Heart left ventricle (tissue), 16 donors: ENCODE data around the gene ICE1. TPM values are rescaled to one million over a fixed set of nuclear protein-coding genes. Genes with fewer than 3 reads are reported as not detected.
"Not testable (repeated sequence)": the region's sequence is repeated elsewhere in the genome, so short reads cannot be mapped to it uniquely, and the experiment has no call there.

ENCODE experiments used
- ATAC-seq, 4 donors: fragments of 200-7000 bp; cut with Tn5 transposase; one replicate each; pipeline ENCODE4 v1.9.1; 2020 to 2022; ENCODE audit warnings: moderate library complexity in 4 of 4, mild to moderate bottlenecking in 3 of 4, moderate number of reproducible peaks in 1 of 4
- DNase-seq, 5 donors: peaks; one replicate each; pipeline ENCODE4 v3.0.0-alpha.2; 2020
- H3K27ac ChIP-seq, 12 donors: fragments of 200-600 bp; sonication (generic) in 4 of 12; one replicate each; pipeline versions ENCODE4 v1.5.0 to v1.8.0; 2016 to 2022; ENCODE audit warnings: mild to moderate bottlenecking in 2 of 12
- H3K27me3 ChIP-seq, 9 donors: fragments of 200-600 bp; sonication (generic) in 2 of 9; one replicate each; pipeline versions ENCODE4 v1.5.1 to v1.8.0; 2016 to 2022; ENCODE audit warnings: mild to moderate bottlenecking in 3 of 9
- H3K36me3 ChIP-seq, 9 donors: fragments of 200-600 bp; sonication (generic) in 2 of 9; one replicate each; pipeline versions ENCODE4 v1.5.0 to v1.8.0; 2018 to 2022; ENCODE audit warnings: mild to moderate bottlenecking in 2 of 9
- H3K4me1 ChIP-seq, 12 donors: fragments of 200-600 bp; sonication (generic) in 4 of 12; one replicate each; pipeline versions ENCODE4 v1.5.0 to v1.8.0; 2016 to 2022; ENCODE audit warnings: mild to moderate bottlenecking in 3 of 12
- H3K4me3 ChIP-seq, 12 donors: fragments of 200-600 bp; sonication (generic) in 4 of 12; one replicate each; pipeline versions ENCODE4 v1.5.0 to v1.8.0; 2017 to 2022; ENCODE audit warnings: mild to moderate bottlenecking in 9 of 12, moderate library complexity in 4 of 12
- H3K9me3 ChIP-seq, 12 donors: fragments of 200-600 bp; sonication (generic) in 4 of 12; one replicate each; pipeline versions ENCODE4 v1.5.0 to v1.8.0; 2016 to 2022; ENCODE audit warnings: mild to moderate bottlenecking in 1 of 12
- POLR2A ChIP-seq, 2 donors: fragments of 450-650 bp; IDR thresholded peaks; one replicate each; pipeline ENCODE4 v1.6.1; 2017; ENCODE audit warnings: antibody characterized with exemption in 2 of 2, mild to moderate bottlenecking in 2 of 2, moderate library complexity in 2 of 2
- WGBS, 4 donors: extraction: QIAGEN DNeasy Blood & Tissue Kit in 2 of 4; methylation state at CpG; one replicate each; pipeline versions ENCODE4 v1.1.5 to v1.1.7; 2013 to 2018; 5-methylcytosine and 5-hydroxymethylcytosine counted together
- intact Hi-C, 10 donors: fragments of 100-400 bp; cut with DNase I; formaldehyde crosslinking; loops; one replicate each; pipeline versions ENCODE4 v1.11.1 to v1.14.2; 2022
- polyA plus RNA-seq, 2 donors: library from polyadenylated mRNA; stranded (reverse); fragments of 200-250 nt; gene quantifications; one replicate each; pipeline ENCODE4 v1.2.3, GENCODE V29; 2013
- total RNA-seq, 9 donors: library from RNA; depleted of rRNA in 2 of 9; stranded (reverse); fragments of >200 nt in 2 of 9; fragmentation: NEBNext Ultra II Directional in 3 of 9; extraction: Animal tissue kit (Norgen Biotek cat#: 25700) in 3 of 9; gene quantifications; one replicate each; pipeline versions ENCODE4 v1.1.0 to v1.2.4, GENCODE V29; 2016 to 2023
- TF ChIP-seq, protein P1 (sequence below), 12 donors: fragments of 200-600 bp; sonication (generic) in 4 of 12; IDR thresholded peaks; one replicate each; pipeline versions ENCODE4 v1.5.0 to v1.8.0; 2018 to 2022; ENCODE audit warnings: antibody characterized with exemption in 12 of 12, mild to moderate bottlenecking in 5 of 12
- donor health status: ischemic (EF 13 %, LVEDD 7.1; RV severe dilation, severe dysfunction).
- donor health status: healthy with polysubstance abuse.
- donor health status: DM: no; HTN: yes; CAD: no.
- donor health status: DM: no; HTN: no; CAD: no.
- donor health status: ischemic (EF 25% LVEDD 6.9; RV normal size, moderate dysfunction).
- donor health status: ischemic (EF 25% LVEDD 5.7; RV mildly dilated, moderate dysfunction).
- donor health status: healthy.
- donor health status: DM: yes; HTN: yes; CAD: no.
- donor health status: ischemic (EF 35%, LVEDD 5.7; RV mildly dilated, moderate dysfunction).
- donor health status: nonischemic (EF 11% LVEDD 7.7; RV severe dilation, severe dysfunction).
- donor health status: DM: yes; HTN: yes; CAD: no.
- donor health status: PGD.
- donor health status: ischemic (EF 29% LVEDD 5.4; RV normal size, mild dysfunction).
- donor health status: nonischemic (EF 23%, LVEDD 6.1; RV moderate dilation, normal function).

Gene ICE1
- total and polyA plus RNA-seq, 11 donors: 4.8 to 21.4 (median 18.7) TPM

DNA sequence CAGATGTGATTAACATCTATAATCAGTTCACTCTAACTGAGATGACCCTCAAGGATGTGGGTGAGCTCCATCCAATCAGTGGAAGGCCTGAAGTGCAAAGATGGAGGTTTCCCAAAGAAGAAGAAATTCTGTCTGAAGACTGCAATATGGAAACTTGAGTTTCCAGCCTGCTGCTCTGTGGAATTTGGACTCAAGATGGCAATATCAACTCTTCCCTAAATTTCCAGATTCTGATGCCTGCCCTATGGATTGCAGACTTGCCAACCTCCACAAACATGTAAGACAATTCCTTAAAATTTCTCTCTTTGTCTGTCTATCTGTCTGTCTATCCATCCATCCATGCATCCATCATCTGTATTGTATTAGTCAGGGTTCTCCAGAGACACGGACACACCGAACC, 85.9 kb downstream of the ICE1 start:
- DNase-seq (no peak), ATAC-seq (no peak)
- intact Hi-C loops: loop anchor here in 1 of 10 donors (10.0 kb wide), 1 partner anchor 376 kb away; no protein-coding TSS in a partner anchor
- H3K27ac ChIP-seq: no peak overlapping the region
- WGBS, 4 donors: 77 to 90% (median 78%) methylated on average over 2 of the region's 2 CpGs
- H3K9me3 ChIP-seq: peaks cover 0 to 16% (median 5%) of the 10 kb centered on the region in 12 donors
- H3K27me3 ChIP-seq: no peaks in the 10 kb centered on the region
- TF ChIP-seq, protein P1, sequence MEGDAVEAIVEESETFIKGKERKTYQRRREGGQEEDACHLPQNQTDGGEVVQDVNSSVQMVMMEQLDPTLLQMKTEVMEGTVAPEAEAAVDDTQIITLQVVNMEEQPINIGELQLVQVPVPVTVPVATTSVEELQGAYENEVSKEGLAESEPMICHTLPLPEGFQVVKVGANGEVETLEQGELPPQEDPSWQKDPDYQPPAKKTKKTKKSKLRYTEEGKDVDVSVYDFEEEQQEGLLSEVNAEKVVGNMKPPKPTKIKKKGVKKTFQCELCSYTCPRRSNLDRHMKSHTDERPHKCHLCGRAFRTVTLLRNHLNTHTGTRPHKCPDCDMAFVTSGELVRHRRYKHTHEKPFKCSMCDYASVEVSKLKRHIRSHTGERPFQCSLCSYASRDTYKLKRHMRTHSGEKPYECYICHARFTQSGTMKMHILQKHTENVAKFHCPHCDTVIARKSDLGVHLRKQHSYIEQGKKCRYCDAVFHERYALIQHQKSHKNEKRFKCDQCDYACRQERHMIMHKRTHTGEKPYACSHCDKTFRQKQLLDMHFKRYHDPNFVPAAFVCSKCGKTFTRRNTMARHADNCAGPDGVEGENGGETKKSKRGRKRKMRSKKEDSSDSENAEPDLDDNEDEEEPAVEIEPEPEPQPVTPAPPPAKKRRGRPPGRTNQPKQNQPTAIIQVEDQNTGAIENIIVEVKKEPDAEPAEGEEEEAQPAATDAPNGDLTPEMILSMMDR (IDR thresholded peaks at IDR 0.05): no peak
- TF ChIP-seq POLR2A (IDR thresholded peaks at IDR 0.05): no peak
- H3K4me3 ChIP-seq: no peak overlapping the region
- no peaks in the 10 kb centered on the region for H3K4me1 ChIP-seq
- no peaks in the 10 kb centered on the region for H3K36me3 ChIP-seq

DNA sequence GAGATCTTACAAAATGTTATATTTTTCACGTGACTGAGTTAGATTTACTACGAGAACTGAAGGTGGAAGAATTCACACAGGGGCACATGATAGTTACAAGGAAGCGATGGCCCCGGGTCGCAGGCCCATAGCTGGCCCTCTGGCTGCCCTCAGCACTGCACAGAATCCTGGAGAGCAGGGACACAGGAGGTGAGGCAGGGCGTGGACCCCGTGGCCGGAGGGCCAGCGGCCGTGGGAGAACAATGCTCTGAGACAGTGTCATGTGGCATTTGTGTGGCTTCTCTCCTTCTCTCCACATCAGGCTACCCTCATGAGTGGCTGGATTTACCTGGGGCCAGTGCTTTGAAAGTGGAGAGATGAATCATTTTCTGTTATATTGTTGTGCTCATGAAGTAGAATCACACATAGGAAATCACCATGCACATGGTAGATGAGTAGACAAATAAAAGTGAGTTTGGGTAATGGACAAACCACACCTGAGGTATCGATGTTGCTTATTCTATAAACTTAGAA, 89.5 kb downstream of the ICE1 start:
- intact Hi-C loops: no loop called here
- 85 to 94% (median 92%) methylated on average over 11 of the region's 11 CpGs for WGBS, 4 donors
- H3K4me3 ChIP-seq: no peak overlapping the region
- H3K4me1 ChIP-seq: no peaks in the 10 kb centered on the region
- no peaks in the 10 kb centered on the region for H3K36me3 ChIP-seq
- TF ChIP-seq, protein P1 (IDR thresholded peaks at IDR 0.05): no peak
- TF ChIP-seq POLR2A (IDR thresholded peaks at IDR 0.05): no peak
- DNase-seq (no peak), ATAC-seq (no peak)
- H3K27ac ChIP-seq: no peak overlapping the region
- H3K9me3 ChIP-seq: no peaks in the 10 kb centered on the region
- no peaks in the 10 kb centered on the region for H3K27me3 ChIP-seq

DNA sequence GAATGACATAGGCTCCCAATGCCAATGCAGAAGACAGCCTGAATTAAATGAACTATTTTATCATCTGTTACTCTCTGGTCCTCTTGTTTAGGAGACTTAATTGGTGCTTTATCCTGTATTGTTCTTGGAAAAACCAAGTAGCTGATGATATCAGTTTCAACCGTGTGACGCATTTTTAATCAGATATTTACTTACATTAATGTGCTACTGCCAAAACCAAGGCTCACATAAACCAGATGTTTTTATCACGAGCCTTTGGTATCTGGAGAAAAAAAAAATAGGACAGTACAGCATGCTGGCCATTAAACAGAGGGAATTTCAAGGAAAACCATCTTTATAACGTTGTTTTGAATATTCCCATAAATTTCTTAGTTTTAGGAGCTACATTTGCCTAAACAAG, 90.1 kb downstream of the ICE1 start:
- ATAC-seq (no peak), DNase-seq (no peak)
- intact Hi-C loops: no loop called here
- H3K9me3 ChIP-seq: no peaks in the 10 kb centered on the region
- H3K36me3 ChIP-seq: no peaks in the 10 kb centered on the region
- no peak for TF ChIP-seq POLR2A (IDR thresholded peaks at IDR 0.05)
- TF ChIP-seq, protein P1 (IDR thresholded peaks at IDR 0.05): no peak
- no peak overlapping the region for H3K27ac ChIP-seq
- no peaks in the 10 kb centered on the region for H3K4me1 ChIP-seq
- no peak overlapping the region for H3K4me3 ChIP-seq
- no peaks in the 10 kb centered on the region for H3K27me3 ChIP-seq
- 38 to 54% (median 47%) methylated on average over 4 of the region's 4 CpGs for WGBS, 4 donors

DNA sequence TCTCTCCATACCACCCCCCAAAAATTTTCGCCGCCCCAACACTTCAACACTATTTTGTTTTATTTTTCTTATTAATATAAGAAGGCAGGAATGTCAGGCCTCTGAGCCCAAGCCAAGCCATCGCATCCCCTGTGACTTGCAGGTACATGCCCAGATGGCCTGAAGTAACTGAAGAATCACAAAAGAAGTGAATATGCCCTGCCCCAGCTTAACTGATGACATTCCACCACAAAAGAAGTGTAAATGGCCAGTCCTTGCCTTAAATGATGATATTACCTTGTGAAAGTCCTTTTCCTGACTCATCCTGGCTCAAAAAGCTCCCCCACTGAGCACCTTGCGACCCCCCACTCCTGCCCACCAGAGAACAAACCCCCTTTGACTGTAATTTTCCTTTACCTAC, 98.1 kb downstream of the ICE1 start:
- 91 to 94% (median 93%) methylated on average over 2 to 4 of the region's 4 CpGs for WGBS, 4 donors
- not testable (repeated sequence) for H3K4me1 ChIP-seq

DNA sequence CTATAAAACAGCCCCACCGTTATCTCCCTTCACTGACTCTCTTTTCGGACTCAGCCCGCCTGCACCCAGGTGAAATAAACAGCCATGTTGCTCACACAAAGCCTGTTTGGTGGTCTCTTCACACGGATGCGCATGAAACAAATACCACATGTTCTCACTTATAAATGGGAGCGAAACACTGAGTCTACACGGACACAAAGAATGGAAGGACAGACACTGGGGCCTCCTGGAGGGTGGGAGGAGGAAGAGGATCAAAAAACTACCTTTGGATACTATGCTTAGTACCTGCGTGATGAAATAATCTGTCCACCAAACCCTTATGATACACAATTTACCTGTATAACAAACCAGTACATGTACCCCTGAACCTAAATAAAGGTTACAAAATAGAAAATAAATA, 98.6 kb downstream of the ICE1 start:
- intact Hi-C loops: no loop called here
- 68 to 90% (median 72%) methylated on average over 6 to 8 of the region's 8 CpGs for WGBS, 4 donors
- ATAC-seq (no peak), DNase-seq (no peak)
- Histone ChIP-seq H3K27ac (no peak overlapping the region), H3K4me1 (peaks cover 0 to 4% (median 0%) of the 10 kb centered on the region in 12 donors), H3K4me3 (no peak overlapping the region), H3K9me3 (no peaks in the 10 kb centered on the region), H3K27me3 (no peaks in the 10 kb centered on the region), H3K36me3 (no peaks in the 10 kb centered on the region)
- TF ChIP-seq, protein P1 (IDR thresholded peaks at IDR 0.05): no peak

More for the DNA sequence above, 98.1 kb downstream of the ICE1 start:
- H3K4me3 ChIP-seq, H3K27me3 ChIP-seq, H3K27ac ChIP-seq, H3K36me3 ChIP-seq, ATAC-seq, H3K9me3 ChIP-seq, DNase-seq, intact Hi-C loops: not testable (repeated sequence)
